Trophoblast cell (in vitro differentiated cells and primary cell): Measurements from ENCODE around the gene TEAD1.

Experiments
- DNase-seq, 2 donors: peaks; one replicate each; pipeline ENCODE4 v3.0.0-alpha.2; 2016
- H2AFZ ChIP-seq: 2 replicates; pipeline ENCODE4 v1.6.1; 2013; ENCODE audit warnings: low read length, moderate library complexity, mild to moderate bottlenecking; ENCODE audit not compliant: insufficient read depth, poor library complexity
- H2AK5ac ChIP-seq: 2 replicates; pipeline ENCODE4 v1.6.1; 2013; ENCODE audit warnings: mild to moderate bottlenecking, low read length
- H2BK120ac ChIP-seq: 2 replicates; pipeline ENCODE4 v1.6.1; 2013; ENCODE audit warnings: low read length, mild to moderate bottlenecking, moderate library complexity; ENCODE audit not compliant: insufficient read depth, poor library complexity
- H2BK12ac ChIP-seq: 2 replicates; pipeline ENCODE4 v1.6.1; 2013; ENCODE audit warnings: mild to moderate bottlenecking, low read length, moderate library complexity
- H2BK5ac ChIP-seq: 2 replicates; pipeline ENCODE4 v1.6.1; 2013; ENCODE audit warnings: low read length, low read depth, moderate library complexity, mild to moderate bottlenecking; ENCODE audit not compliant: poor library complexity
- H3K14ac ChIP-seq: 2 replicates; pipeline ENCODE4 v1.6.1; 2013; ENCODE audit warnings: mild to moderate bottlenecking, low read length
- H3K18ac ChIP-seq: 2 replicates; pipeline ENCODE4 v1.6.1; 2013; ENCODE audit warnings: mild to moderate bottlenecking, low read length
- H3K23ac ChIP-seq: 2 replicates; pipeline ENCODE4 v1.6.1; 2013; ENCODE audit warnings: low read length
- H3K27ac ChIP-seq: 2 replicates; pipeline ENCODE4 v1.5.1; 2013; ENCODE audit warnings: low read depth, mild to moderate bottlenecking, inconsistent platforms, low read length, moderate library complexity
- H3K27me3 ChIP-seq: 2 replicates; pipeline ENCODE4 v1.6.1; 2013; ENCODE audit warnings: inconsistent platforms, mild to moderate bottlenecking, low read length, moderate library complexity; ENCODE audit not compliant: insufficient read depth
- H3K36me3 ChIP-seq, 2 experiments: 1 replicate in 1 of 2; 2 replicates in 1 of 2; pipeline ENCODE4 v1.6.1; 2013; ENCODE audit warnings: low read length in 2 of 2, mild to moderate bottlenecking in 2 of 2, moderate library complexity in 1 of 2; ENCODE audit not compliant: insufficient read depth in 2 of 2, control insufficient read depth in 1 of 2
- H3K4ac ChIP-seq: 2 replicates; pipeline ENCODE4 v1.6.1; 2013; ENCODE audit warnings: low read depth, mild to moderate bottlenecking, low read length, moderate library complexity
- H3K4me1 ChIP-seq, 2 experiments: 1 replicate in 1 of 2; 2 replicates in 1 of 2; pipeline ENCODE4 v1.6.1; 2013; ENCODE audit warnings: low read length in 2 of 2, mild to moderate bottlenecking in 2 of 2, moderate library complexity in 1 of 2; ENCODE audit not compliant: insufficient read depth in 2 of 2, control insufficient read depth in 1 of 2
- H3K4me2 ChIP-seq: 2 replicates; pipeline ENCODE4 v1.6.1; 2013; ENCODE audit warnings: inconsistent platforms, mild to moderate bottlenecking, low read length, moderate library complexity
- H3K4me3 ChIP-seq: 2 replicates; pipeline ENCODE4 v1.5.1; 2013; ENCODE audit warnings: mild to moderate bottlenecking, low read depth, low read length, inconsistent platforms
- H3K79me1 ChIP-seq: one replicate; pipeline ENCODE4 v1.6.1; 2013; ENCODE audit warnings: low read length
- H3K79me2 ChIP-seq: 2 replicates; pipeline ENCODE4 v1.6.1; 2013; ENCODE audit warnings: low read length, mild to moderate bottlenecking; ENCODE audit not compliant: control insufficient read depth, insufficient read depth, poor library complexity
- H3K9ac ChIP-seq: 2 replicates; pipeline ENCODE4 v1.6.1; 2013; ENCODE audit warnings: mild to moderate bottlenecking, low read length
- H3K9me3 ChIP-seq: 2 replicates; pipeline ENCODE4 v1.6.1; 2013; ENCODE audit warnings: low read depth, mild to moderate bottlenecking, control low read depth, inconsistent platforms, low read length; ENCODE audit not compliant: insufficient read depth
- H4K12ac ChIP-seq: 2 replicates; pipeline ENCODE4 v1.6.1; 2013; ENCODE audit warnings: low read depth, mild to moderate bottlenecking, low read length, moderate library complexity
- H4K8ac ChIP-seq: 2 replicates; pipeline ENCODE4 v1.6.1; 2013; ENCODE audit warnings: low read depth, mild to moderate bottlenecking, low read length, moderate library complexity
- H4K91ac ChIP-seq: one replicate; pipeline ENCODE4 v1.6.1; 2013; ENCODE audit warnings: low read depth, mild to moderate bottlenecking, low read length, moderate library complexity
- WGBS: extraction: QIAGEN DNeasy Blood & Tissue Kit; methylation state at CpG from one replicate; pipeline ENCODE4 v1.1.7; 2013; ENCODE audit warnings: missing lambda C conversion rate; ENCODE audit not compliant: insufficient read length, insufficient coverage; ENCODE audit errors: extremely low coverage; 5-methylcytosine and 5-hydroxymethylcytosine counted together

TEAD1 gene

DNA sequence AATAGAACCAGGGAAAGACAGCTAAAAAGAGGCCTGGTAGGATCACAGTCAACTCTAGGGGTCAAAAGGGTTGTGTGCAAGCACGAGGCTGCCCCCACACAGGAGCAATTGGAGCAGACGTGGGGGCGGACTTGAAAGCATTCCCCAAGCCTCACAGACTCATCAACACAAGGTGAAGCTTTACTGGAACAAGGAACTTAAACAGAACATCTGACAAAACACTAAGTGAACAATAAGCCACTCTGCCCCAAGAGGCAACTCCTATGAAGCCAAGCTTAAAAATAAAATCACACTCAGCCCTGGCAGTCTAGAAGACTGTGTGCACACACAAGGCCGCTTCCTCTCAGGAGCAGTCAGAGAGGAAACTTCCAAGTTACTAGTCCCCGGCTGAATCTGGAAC, 32.2 kb upstream of the TEAD1 start:
- H3K4me2 ChIP-seq, result no peak overlapping the region
- H4K12ac ChIP-seq, result no peak overlapping the region
- H2BK120ac ChIP-seq, result peak overlapping the region; percentile 47
- no peaks in the 10 kb centered on the region for H3K79me2 ChIP-seq
- H2AK5ac ChIP-seq, result no peak overlapping the region
- H3K14ac ChIP-seq, result no peak overlapping the region
- no peak overlapping the region for H3K4ac ChIP-seq
- no peaks in the 10 kb centered on the region for H3K36me3 ChIP-seq
- H3K79me1 ChIP-seq, result peaks cover 13% of the 10 kb centered on the region
- DNase-seq, result no peak
- H3K9me3 ChIP-seq, result peaks cover 1% of the 10 kb centered on the region
- H2BK5ac ChIP-seq, result peak overlapping the region; percentile 23
- peaks cover 9 to 14% of the 10 kb centered on the region in 2 experiments for H3K4me1 ChIP-seq
- H3K27ac ChIP-seq, result peak overlapping the region; percentile 75
- H3K27me3 ChIP-seq, result no peaks in the 10 kb centered on the region
- H2AFZ ChIP-seq, result peak overlapping the region; percentile 23
- H4K8ac ChIP-seq, result peak overlapping the region; percentile 58
- peak overlapping the region; percentile 18 for H2BK12ac ChIP-seq
- H4K91ac ChIP-seq, result peak overlapping the region; percentile 8
- H3K18ac ChIP-seq, result peak overlapping the region; percentile 8
- no peak overlapping the region for H3K23ac ChIP-seq
- no CpG with 5 or more reads among the region's 5 CpGs for WGBS
- H3K9ac ChIP-seq, result no peak overlapping the region
- no peak overlapping the region for H3K4me3 ChIP-seq

GRCh38 chr11:12642806-12643428, 31.3 kb upstream of the TEAD1 start:
- peaks cover 10% of the 10 kb centered on the region for H3K79me1 ChIP-seq
- no peak overlapping the region for H3K18ac ChIP-seq
- H2BK12ac ChIP-seq, result peak overlapping the region; percentile 49
- H3K27me3 ChIP-seq, result no peaks in the 10 kb centered on the region
- H4K12ac ChIP-seq, result no peak overlapping the region
- H2BK120ac ChIP-seq, result peak overlapping the region; percentile 76
- no peaks in the 10 kb centered on the region for H3K9me3 ChIP-seq
- no peak overlapping the region for H3K14ac ChIP-seq
- H2AFZ ChIP-seq, result no peak overlapping the region
- no peak overlapping the region for H3K4me3 ChIP-seq
- no peak overlapping the region for H3K9ac ChIP-seq
- H2BK5ac ChIP-seq, result peak overlapping the region; percentile 59
- no peaks in the 10 kb centered on the region for H3K79me2 ChIP-seq
- peak overlapping the region; percentile 75 for H3K27ac ChIP-seq
- no peak overlapping the region for H2AK5ac ChIP-seq
- H3K23ac ChIP-seq, result no peak overlapping the region
- no peak for DNase-seq
- no peak overlapping the region for H3K4me2 ChIP-seq
- H3K4me1 ChIP-seq, result peaks cover 9 to 14% of the 10 kb centered on the region in 2 experiments
- H4K8ac ChIP-seq, result peak overlapping the region; percentile 43
- no peaks in the 10 kb centered on the region for H3K36me3 ChIP-seq
- no peak overlapping the region for H3K4ac ChIP-seq
- no CpG with 5 or more reads among the region's 6 CpGs for whole genome bisulfite sequencing
- peak overlapping the region; percentile 83 for H4K91ac ChIP-seq

DNA sequence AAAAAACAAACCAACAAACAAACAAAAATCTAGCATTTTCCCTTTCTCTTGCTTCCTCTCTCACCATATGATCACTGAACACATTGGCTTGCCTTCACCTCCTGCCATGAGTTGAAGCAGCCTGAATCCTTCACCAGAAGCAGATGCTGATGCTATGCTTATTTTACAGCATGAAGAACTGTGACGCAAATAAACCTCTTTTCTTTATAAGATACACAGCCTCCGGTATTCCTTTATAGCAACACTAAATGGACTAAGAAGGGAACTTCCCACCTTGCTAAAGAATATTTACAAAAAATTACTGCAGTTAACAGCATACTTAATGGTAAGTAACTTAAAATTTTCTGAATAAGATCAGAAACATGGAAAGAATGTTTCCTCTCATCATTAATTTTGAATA, 27.7 kb upstream of the TEAD1 start:
- no peak overlapping the region for H4K12ac ChIP-seq
- no peak overlapping the region for H3K27ac ChIP-seq
- no peak overlapping the region for H3K4me3 ChIP-seq
- WGBS, result no CpG with 5 or more reads among the region's 2 CpGs
- H2BK5ac ChIP-seq, result no peak overlapping the region
- no peak for DNase-seq
- no peak overlapping the region for H2AFZ ChIP-seq
- H3K18ac ChIP-seq, result no peak overlapping the region
- peaks cover 5 to 11% of the 10 kb centered on the region in 2 experiments for H3K4me1 ChIP-seq
- H3K27me3 ChIP-seq, result no peaks in the 10 kb centered on the region
- peaks cover 10% of the 10 kb centered on the region for H3K79me1 ChIP-seq
- H3K9ac ChIP-seq, result no peak overlapping the region
- H3K9me3 ChIP-seq, result no peaks in the 10 kb centered on the region
- H4K8ac ChIP-seq, result no peak overlapping the region
- H2BK12ac ChIP-seq, result no peak overlapping the region
- no peak overlapping the region for H2AK5ac ChIP-seq
- H3K14ac ChIP-seq, result no peak overlapping the region
- no peaks in the 10 kb centered on the region for H3K36me3 ChIP-seq
- H3K4ac ChIP-seq, result no peak overlapping the region
- no peak overlapping the region for H3K23ac ChIP-seq
- H2BK120ac ChIP-seq, result no peak overlapping the region
- H3K79me2 ChIP-seq, result no peaks in the 10 kb centered on the region
- H3K4me2 ChIP-seq, result no peak overlapping the region
- H4K91ac ChIP-seq, result no peak overlapping the region

- no CpG with 5 or more reads among the region's 7 CpGs for WGBS
- peak in 1 of 2 donors; percentile 34 for DNase-seq
- no peaks in the 10 kb centered on the region for H3K79me2 ChIP-seq
- H3K18ac ChIP-seq, result no peak overlapping the region
- H3K27me3 ChIP-seq, result no peaks in the 10 kb centered on the region
- H2BK5ac ChIP-seq, result no peak overlapping the region
- no peak overlapping the region for H2BK12ac ChIP-seq
- H3K9me3 ChIP-seq, result no peaks in the 10 kb centered on the region
- no peaks in the 10 kb centered on the region for H3K36me3 ChIP-seq
- no peak overlapping the region for H3K27ac ChIP-seq
- no peak overlapping the region for H3K4me2 ChIP-seq
- H3K23ac ChIP-seq, result no peak overlapping the region
- no peak overlapping the region for H3K4me3 ChIP-seq
- H4K8ac ChIP-seq, result no peak overlapping the region
- peaks cover 0 to 2% of the 10 kb centered on the region in 2 experiments for H3K4me1 ChIP-seq
- no peak overlapping the region for H2AK5ac ChIP-seq
- H4K12ac ChIP-seq, result no peak overlapping the region
- H3K14ac ChIP-seq, result no peak overlapping the region
- no peaks in the 10 kb centered on the region for H3K79me1 ChIP-seq
- H2AFZ ChIP-seq, result no peak overlapping the region
- no peak overlapping the region for H2BK120ac ChIP-seq
- H3K4ac ChIP-seq, result no peak overlapping the region
- no peak overlapping the region for H4K91ac ChIP-seq
- no peak overlapping the region for H3K9ac ChIP-seq
These were observed 20.5 kb upstream of the TEAD1 start for GRCh38 chr11:12653729-12654128.
